ENCODE data around the gene UGT1A1.

The UGT1A1 gene

GRCh38 chr2:233818639-233819621 lies 58.9 kb downstream of the UGT1A1 start:
- no peak for DNase-seq

GRCh38 chr2:233819884-233820773 lies 60.1 kb downstream of the UGT1A1 start:
- no peak for DNase-seq

GRCh38 chr2:233820774-233821105 lies 60.7 kb downstream of the UGT1A1 start:
- DNase-seq = no peak

- no peak for DNase-seq
These were observed 61.1 kb downstream of the UGT1A1 start for GRCh38 chr2:233821196-233821595.

- DNase-seq = no peak
These were observed 61.6 kb downstream of the UGT1A1 start for GRCh38 chr2:233821709-233822100.

- DNase-seq = no peak
These were observed 62.2 kb downstream of the UGT1A1 start for GRCh38 chr2:233822101-233822771.
